Neutrophil (primary cell): ENCODE data around the gene CD160.

Experiments used
- H3K27ac ChIP-seq: fragments of 200-600 bp; sonication (generic); 2 replicates; pipeline ENCODE4 v1.5.1; 2016; ENCODE audit warnings: mild to moderate bottlenecking, moderate library complexity
- H3K27me3 ChIP-seq: fragments of 200-600 bp; sonication (generic); 2 replicates; pipeline ENCODE4 v1.6.0; 2016; ENCODE audit warnings: mild to moderate bottlenecking
- H3K36me3 ChIP-seq: fragments of 200-600 bp; sonication (generic); 2 replicates; pipeline ENCODE4 v1.5.1; 2017
- H3K4me1 ChIP-seq, 2 experiments: fragments of 200-600 bp in 1 of 2; sonication (generic) in 1 of 2; 1 replicate in 1 of 2; 2 replicates in 1 of 2; pipeline versions ENCODE4 v1.5.1 to v1.6.1; 2013 to 2016; ENCODE audit warnings: low read depth in 1 of 2, low read length in 1 of 2, mild to moderate bottlenecking in 1 of 2, moderate library complexity in 1 of 2; ENCODE audit not compliant: control insufficient read depth in 1 of 2, insufficient read depth in 1 of 2
- H3K4me3 ChIP-seq, 2 experiments: fragments of 200-600 bp in 1 of 2; sonication (generic) in 1 of 2; 1 replicate in 1 of 2; 2 replicates in 1 of 2; pipeline ENCODE4 v1.5.1; 2013 to 2016; ENCODE audit warnings: low read depth in 1 of 2, low read length in 1 of 2, mild to moderate bottlenecking in 1 of 2, moderate library complexity in 1 of 2
- H3K9me3 ChIP-seq: fragments of 200-600 bp; sonication (generic); 2 replicates; pipeline ENCODE4 v1.5.1; 2016
- CTCF ChIP-seq: fragments of 200-600 bp; sonication (generic); IDR thresholded peaks from 2 replicates; pipeline ENCODE4 v1.5.1; 2016; ENCODE audit warnings: antibody characterized with exemption

Gene CD160

GRCh38 chr1:145689922-145690321 is 29.4 kb upstream of the CD160 start:
- no peaks in the 10 kb centered on the region for H3K4me1 ChIP-seq
- no peak overlapping the region for H3K27ac ChIP-seq
- H3K4me3 ChIP-seq, result no peak overlapping the region
- H3K36me3 ChIP-seq, result no peaks in the 10 kb centered on the region
- H3K27me3 ChIP-seq, result no peaks in the 10 kb centered on the region
- no peaks in the 10 kb centered on the region for H3K9me3 ChIP-seq
- no peak for TF ChIP-seq CTCF

GRCh38 chr1:145690587-145691558 is 28.4 kb upstream of the CD160 start:
- Histone ChIP-seq H3K9me3 (no peaks in the 10 kb centered on the region), H3K27me3 (no peaks in the 10 kb centered on the region), H3K4me1 (no peaks in the 10 kb centered on the region), H3K36me3 (no peaks in the 10 kb centered on the region), H3K4me3 (no peak overlapping the region), H3K27ac (no peak overlapping the region)
- no peak for TF ChIP-seq CTCF

- no peaks in the 10 kb centered on the region for H3K9me3 ChIP-seq
- no peak for TF ChIP-seq CTCF
- H3K27me3 ChIP-seq, result no peaks in the 10 kb centered on the region
- no peaks in the 10 kb centered on the region for H3K4me1 ChIP-seq
- no peaks in the 10 kb centered on the region for H3K36me3 ChIP-seq
- H3K4me3 ChIP-seq, result no peak overlapping the region
- no peak overlapping the region for H3K27ac ChIP-seq
Observed at GRCh38 chr1:145692785-145693443, 26.4 kb upstream of the CD160 start.

GRCh38 chr1:145695821-145696629 is 23.3 kb upstream of the CD160 start:
- TF ChIP-seq CTCF, result no peak
- Histone ChIP-seq H3K4me1 (no peaks in the 10 kb centered on the region), H3K9me3 (no peaks in the 10 kb centered on the region), H3K36me3 (no peaks in the 10 kb centered on the region), H3K27me3 (no peaks in the 10 kb centered on the region), H3K4me3 (no peak overlapping the region), H3K27ac (no peak overlapping the region)

GRCh38 chr1:145696630-145696960 is 22.7 kb upstream of the CD160 start:
- no peaks in the 10 kb centered on the region for H3K4me1 ChIP-seq
- no peaks in the 10 kb centered on the region for H3K36me3 ChIP-seq
- H3K4me3 ChIP-seq, result no peak overlapping the region
- TF ChIP-seq CTCF, result no peak
- no peaks in the 10 kb centered on the region for H3K27me3 ChIP-seq
- H3K27ac ChIP-seq, result no peak overlapping the region
- H3K9me3 ChIP-seq, result no peaks in the 10 kb centered on the region
